Neutrophil (primary cell): Measurements from ENCODE around the gene TFG.

Experiments used
- H3K27ac ChIP-seq: fragments of 200-600 bp; sonication (generic); 2 replicates; pipeline ENCODE4 v1.5.1; 2016; ENCODE audit warnings: mild to moderate bottlenecking, moderate library complexity
- H3K27me3 ChIP-seq: fragments of 200-600 bp; sonication (generic); 2 replicates; pipeline ENCODE4 v1.6.0; 2016; ENCODE audit warnings: mild to moderate bottlenecking
- H3K36me3 ChIP-seq: fragments of 200-600 bp; sonication (generic); 2 replicates; pipeline ENCODE4 v1.5.1; 2017
- H3K4me1 ChIP-seq, 2 experiments: fragments of 200-600 bp in 1 of 2; sonication (generic) in 1 of 2; 1 replicate in 1 of 2; 2 replicates in 1 of 2; pipeline versions ENCODE4 v1.5.1 to v1.6.1; 2013 to 2016; ENCODE audit warnings: low read depth in 1 of 2, low read length in 1 of 2, mild to moderate bottlenecking in 1 of 2, moderate library complexity in 1 of 2; ENCODE audit not compliant: control insufficient read depth in 1 of 2, insufficient read depth in 1 of 2
- H3K4me3 ChIP-seq, 2 experiments: fragments of 200-600 bp in 1 of 2; sonication (generic) in 1 of 2; 1 replicate in 1 of 2; 2 replicates in 1 of 2; pipeline ENCODE4 v1.5.1; 2013 to 2016; ENCODE audit warnings: low read depth in 1 of 2, low read length in 1 of 2, mild to moderate bottlenecking in 1 of 2, moderate library complexity in 1 of 2
- H3K9me3 ChIP-seq: fragments of 200-600 bp; sonication (generic); 2 replicates; pipeline ENCODE4 v1.5.1; 2016
- CTCF ChIP-seq: fragments of 200-600 bp; sonication (generic); IDR thresholded peaks from 2 replicates; pipeline ENCODE4 v1.5.1; 2016; ENCODE audit warnings: antibody characterized with exemption

The TFG gene

GRCh38 chr3:100732435-100732834, 23.1 kb downstream of the TFG start:
- Histone ChIP-seq H3K9me3 (no peaks in the 10 kb centered on the region), H3K4me1 (no peaks in the 10 kb centered on the region), H3K36me3 (peaks cover 73% of the 10 kb centered on the region), H3K27me3 (no peaks in the 10 kb centered on the region), H3K27ac (no peak overlapping the region), H3K4me3 (no peak overlapping the region)
- no peak for TF ChIP-seq CTCF

GRCh38 chr3:100737334-100737733, 28.0 kb downstream of the TFG start:
- H3K9me3 ChIP-seq = no peaks in the 10 kb centered on the region
- H3K27me3 ChIP-seq = no peaks in the 10 kb centered on the region
- H3K27ac ChIP-seq = no peak overlapping the region
- H3K4me3 ChIP-seq = no peak overlapping the region
- H3K36me3 ChIP-seq = peaks cover 84% of the 10 kb centered on the region
- no peak for TF ChIP-seq CTCF
- no peaks in the 10 kb centered on the region for H3K4me1 ChIP-seq

GRCh38 chr3:100740207-100740606, 30.9 kb downstream of the TFG start:
- peaks cover 85% of the 10 kb centered on the region for H3K36me3 ChIP-seq
- TF ChIP-seq CTCF = no peak
- H3K4me3 ChIP-seq = no peak overlapping the region
- H3K27ac ChIP-seq = no peak overlapping the region
- H3K4me1 ChIP-seq = no peaks in the 10 kb centered on the region
- no peaks in the 10 kb centered on the region for H3K9me3 ChIP-seq
- H3K27me3 ChIP-seq = no peaks in the 10 kb centered on the region

GRCh38 chr3:100743535-100743934, 34.2 kb downstream of the TFG start:
- Histone ChIP-seq H3K36me3 (peaks cover 87% of the 10 kb centered on the region), H3K4me3 (no peak overlapping the region), H3K27me3 (no peaks in the 10 kb centered on the region), H3K9me3 (peaks cover 4% of the 10 kb centered on the region), H3K4me1 (no peaks in the 10 kb centered on the region), H3K27ac (no peak overlapping the region)
- no peak for TF ChIP-seq CTCF

GRCh38 chr3:100744671-100745070, 35.4 kb downstream of the TFG start:
- Histone ChIP-seq H3K27ac (no peak overlapping the region), H3K4me3 (no peak overlapping the region), H3K4me1 (no peaks in the 10 kb centered on the region), H3K27me3 (no peaks in the 10 kb centered on the region), H3K36me3 (peaks cover 87% of the 10 kb centered on the region), H3K9me3 (peaks cover 4% of the 10 kb centered on the region)
- no peak for TF ChIP-seq CTCF

GRCh38 chr3:100745617-100746016, 36.3 kb downstream of the TFG start:
- H3K4me3 ChIP-seq = no peak overlapping the region
- no peak for TF ChIP-seq CTCF
- peaks cover 87% of the 10 kb centered on the region for H3K36me3 ChIP-seq
- no peaks in the 10 kb centered on the region for H3K27me3 ChIP-seq
- H3K4me1 ChIP-seq = no peaks in the 10 kb centered on the region
- no peak overlapping the region for H3K27ac ChIP-seq
- peaks cover 4% of the 10 kb centered on the region for H3K9me3 ChIP-seq
